A673 (cell line): ENCODE data around the gene HIKESHI. TPM values are rescaled to one million over a fixed set of nuclear protein-coding genes. Genes with fewer than 3 reads are reported as not detected.

Experiments
- BruUV-seq: library from RNA; stranded (reverse); fragments of 400-500 nt; replicated peaks from 2 replicates; lab custom pipeline; 2021; lab: Mats Ljungman, UMichigan
- CTCF ChIA-PET: fragments of 300-600 bp; sonication (Branson Sonifier 250); formaldehyde crosslinking; loops from one replicate; lab custom pipeline; 2022; ENCODE audit warnings: antibody characterized with exemption; lab: Charles Lee
- POLR2A ChIA-PET: fragments of 300-600 bp; sonication (Branson Sonifier 250); formaldehyde crosslinking; loops from one replicate; lab custom pipeline; 2022; ENCODE audit warnings: antibody characterized with exemption; ENCODE audit not compliant: low non-redundant PET; lab: Charles Lee
- DNase-seq: peaks from one replicate; pipeline ENCODE4 v3.0.0-alpha.2; 2015; ENCODE audit warnings: low spot score
- H3K27ac ChIP-seq: fragments of 200-600 bp; sonication (generic); 2 replicates; pipeline ENCODE4 v1.5.1; 2016; ENCODE audit warnings: mixed run types, low read depth, mild to moderate bottlenecking, mixed read lengths, antibody characterized with exemption, low read length; ENCODE audit not compliant: poor library complexity, severe bottlenecking
- H3K27me3 ChIP-seq: fragments of 200-600 bp; sonication (generic); replicated peaks from 2 replicates; pipeline ENCODE4 v1.6.1; 2017; ENCODE audit warnings: mixed run types, low read depth, mild to moderate bottlenecking, mixed read lengths, antibody characterized with exemption, low read length; ENCODE audit not compliant: insufficient read depth, poor library complexity
- H3K36me3 ChIP-seq: fragments of 200-600 bp; sonication (generic); 2 replicates; pipeline ENCODE4 v1.6.1; 2016; ENCODE audit warnings: mixed run types, mild to moderate bottlenecking, mixed read lengths, antibody characterized with exemption, low read length; ENCODE audit not compliant: insufficient read depth, poor library complexity, severe bottlenecking
- H3K4me1 ChIP-seq: fragments of 200-600 bp; sonication (generic); 2 replicates; pipeline ENCODE4 v1.6.1; 2017; ENCODE audit warnings: mixed run types, mild to moderate bottlenecking, mixed read lengths, antibody characterized with exemption, low read length; ENCODE audit not compliant: insufficient read depth, poor library complexity, severe bottlenecking
- H3K4me3 ChIP-seq: fragments of 200-600 bp; sonication (generic); 2 replicates; pipeline ENCODE4 v1.5.1; 2016; ENCODE audit warnings: low read depth, mixed run types, mild to moderate bottlenecking, mixed read lengths, low read length; ENCODE audit not compliant: poor library complexity, severe bottlenecking
- H3K9me3 ChIP-seq: fragments of 200-600 bp; sonication (generic); 2 replicates; pipeline ENCODE4 v1.6.1; 2016; ENCODE audit warnings: mixed run types, low read depth, mild to moderate bottlenecking, mixed read lengths, antibody characterized with exemption, low read length; ENCODE audit not compliant: poor library complexity, severe bottlenecking
- CTCF ChIP-seq: fragments of 300-800, 200-600 bp; sonication (generic); conservative IDR thresholded peaks from 2 replicates; pipeline ENCODE4 v1.5.1; 2017; ENCODE audit warnings: low read depth, mild to moderate bottlenecking, antibody characterized with exemption, low read length, moderate library complexity, mixed read lengths
- EZH2 ChIP-seq: fragments of 200-600 bp; sonication (generic); IDR thresholded peaks from 2 replicates; pipeline ENCODE4 v1.6.1; 2017; ENCODE audit warnings: borderline replicate concordance, low read depth, mild to moderate bottlenecking, mixed read lengths, antibody characterized with exemption, low read length; ENCODE audit not compliant: poor library complexity, severe bottlenecking
- intact Hi-C: fragments of 100-400 bp; cut with micrococcal nuclease; formaldehyde crosslinking; loops from one replicate; pipeline ENCODE4 v1.10.0; 2022; ENCODE audit not compliant: unreplicated experiment
- total RNA-seq: library from RNA; stranded (reverse); gene quantifications from 2 replicates; pipeline ENCODE4 v1.2.3, GENCODE V29; 2021

HIKESHI gene
- total RNA-seq, 1 experiment from 2014 or later: 55.1 TPM

GRCh38 chr11:86314636-86315035, 12.6 kb downstream of the HIKESHI start:
- H3K9me3 ChIP-seq: no peaks in the 10 kb centered on the region
- H3K4me3 ChIP-seq: no peak overlapping the region
- ChIA-PET POLR2A (interaction anchor here (0.6 kb wide), 1 partner anchor 17 kb away, joined by 3 read pairs; no protein-coding TSS in a partner anchor), CTCF (interaction anchor here (0.9 kb wide), 1 partner anchor 46 kb away, joined by 3 read pairs; no protein-coding TSS in a partner anchor)
- H3K27me3 ChIP-seq: no peaks in the 10 kb centered on the region
- H3K4me1 ChIP-seq: no peaks in the 10 kb centered on the region
- H3K27ac ChIP-seq: no peak overlapping the region
- BruUV-seq: no TSS peak
- TF ChIP-seq CTCF (no peak), EZH2 (no peak)
- peak; percentile 21 for DNase-seq
- intact Hi-C loops: no loop called here
- H3K36me3 ChIP-seq: peaks cover 7% of the 10 kb centered on the region

GRCh38 chr11:86335131-86335767, 33.2 kb downstream of the HIKESHI start:
- intact Hi-C loops: no loop called here
- CTCF ChIA-PET: no interaction called here

GRCh38 chr11:86337227-86337626, 35.2 kb downstream of the HIKESHI start:
- H3K4me3 ChIP-seq: no peak overlapping the region
- TF ChIP-seq EZH2 (no peak), CTCF (no peak)
- no peaks in the 10 kb centered on the region for H3K9me3 ChIP-seq
- H3K4me1 ChIP-seq: no peaks in the 10 kb centered on the region
- CTCF ChIA-PET: no interaction called here
- POLR2A ChIA-PET: no interaction called here
- H3K27ac ChIP-seq: no peak overlapping the region
- no peak for DNase-seq
- intact Hi-C loops: no loop called here
- no peaks in the 10 kb centered on the region for H3K36me3 ChIP-seq
- BruUV-seq: no TSS peak
- H3K27me3 ChIP-seq: no peaks in the 10 kb centered on the region

More at GRCh38 chr11:86335131-86335767, 33.2 kb downstream of the HIKESHI start:
- Histone ChIP-seq H3K36me3 (no peaks in the 10 kb centered on the region), H3K27me3 (no peaks in the 10 kb centered on the region), H3K4me1 (no peaks in the 10 kb centered on the region), H3K27ac (no peak overlapping the region), H3K4me3 (no peak overlapping the region), H3K9me3 (no peaks in the 10 kb centered on the region)
- POLR2A ChIA-PET: no interaction called here
- no peak for TF ChIP-seq CTCF
- no peak for TF ChIP-seq EZH2
- peak; percentile 26 for DNase-seq
- no TSS peak for BruUV-seq
